Neural cell (in vitro differentiated cells): ENCODE data around the gene GSK3A.

Experiments used
- EP300 ChIP-seq: fragments of 450-650 bp; conservative IDR thresholded peaks from 2 replicates; pipeline ENCODE4 v1.6.1; 2014; ENCODE audit warnings: antibody characterized with exemption, mild to moderate bottlenecking, moderate library complexity; ENCODE audit not compliant: poor library complexity, severe bottlenecking
- EZH2 ChIP-seq: fragments of 200-600, 300-800 bp; shearing (Covaris generic), sonication (generic); IDR thresholded peaks from 2 replicates; pipeline ENCODE4 v1.6.1; 2014; ENCODE audit warnings: antibody characterized with exemption, low read length, borderline replicate concordance, mild to moderate bottlenecking; ENCODE audit not compliant: insufficient read depth, poor library complexity, severe bottlenecking
- POLR2AphosphoS5 ChIP-seq: IDR thresholded peaks from 2 replicates; pipeline ENCODE4 v1.6.1; 2012
- SMC3 ChIP-seq: fragments of 450-650 bp; conservative IDR thresholded peaks from 2 replicates; pipeline ENCODE4 v1.6.1; 2014; ENCODE audit warnings: antibody characterized with exemption, mild to moderate bottlenecking, moderate library complexity; ENCODE audit not compliant: poor library complexity
- TAF1 ChIP-seq: IDR thresholded peaks from 2 replicates; pipeline ENCODE4 v1.6.1; 2012; ENCODE audit warnings: low read depth
- TF ChIP-seq, protein P1 (sequence below): fragments of 450-650 bp; IDR thresholded peaks from 2 replicates; pipeline ENCODE4 v1.5.1; 2014; ENCODE audit warnings: antibody characterized with exemption, mild to moderate bottlenecking, moderate library complexity; ENCODE audit not compliant: poor library complexity, severe bottlenecking
- TF ChIP-seq, protein P2 (sequence below): IDR thresholded peaks from 2 replicates; pipeline ENCODE4 v1.6.1; 2012; ENCODE audit warnings: borderline replicate concordance

DNA sequence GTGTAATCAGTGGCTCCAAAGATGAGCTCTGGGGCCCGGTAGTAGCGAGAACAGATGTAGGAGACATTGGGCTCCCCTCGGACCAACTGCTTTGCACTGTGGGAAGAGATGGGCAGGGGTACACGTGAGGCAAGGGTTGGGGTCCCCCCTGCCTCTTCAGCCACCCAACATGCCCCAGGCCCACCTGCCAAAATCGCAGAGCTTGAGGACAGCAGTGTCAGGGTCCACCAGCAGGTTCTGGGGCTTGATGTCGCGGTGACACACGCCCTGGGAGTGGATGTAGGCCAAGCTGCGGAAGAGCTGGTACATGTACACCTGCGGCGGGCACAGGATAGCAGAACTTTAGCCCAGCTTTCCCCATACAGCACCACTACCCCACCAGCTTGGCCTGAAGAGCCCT, 8.0 kb downstream of the GSK3A start:
- TF ChIP-seq EZH2 (no peak), TAF1 (no peak), POLR2AphosphoS5 (no peak), SMC3 (no peak), EP300 (no peak)
- TF ChIP-seq, protein P1, sequence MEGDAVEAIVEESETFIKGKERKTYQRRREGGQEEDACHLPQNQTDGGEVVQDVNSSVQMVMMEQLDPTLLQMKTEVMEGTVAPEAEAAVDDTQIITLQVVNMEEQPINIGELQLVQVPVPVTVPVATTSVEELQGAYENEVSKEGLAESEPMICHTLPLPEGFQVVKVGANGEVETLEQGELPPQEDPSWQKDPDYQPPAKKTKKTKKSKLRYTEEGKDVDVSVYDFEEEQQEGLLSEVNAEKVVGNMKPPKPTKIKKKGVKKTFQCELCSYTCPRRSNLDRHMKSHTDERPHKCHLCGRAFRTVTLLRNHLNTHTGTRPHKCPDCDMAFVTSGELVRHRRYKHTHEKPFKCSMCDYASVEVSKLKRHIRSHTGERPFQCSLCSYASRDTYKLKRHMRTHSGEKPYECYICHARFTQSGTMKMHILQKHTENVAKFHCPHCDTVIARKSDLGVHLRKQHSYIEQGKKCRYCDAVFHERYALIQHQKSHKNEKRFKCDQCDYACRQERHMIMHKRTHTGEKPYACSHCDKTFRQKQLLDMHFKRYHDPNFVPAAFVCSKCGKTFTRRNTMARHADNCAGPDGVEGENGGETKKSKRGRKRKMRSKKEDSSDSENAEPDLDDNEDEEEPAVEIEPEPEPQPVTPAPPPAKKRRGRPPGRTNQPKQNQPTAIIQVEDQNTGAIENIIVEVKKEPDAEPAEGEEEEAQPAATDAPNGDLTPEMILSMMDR: no peak
- TF ChIP-seq, protein P2, sequence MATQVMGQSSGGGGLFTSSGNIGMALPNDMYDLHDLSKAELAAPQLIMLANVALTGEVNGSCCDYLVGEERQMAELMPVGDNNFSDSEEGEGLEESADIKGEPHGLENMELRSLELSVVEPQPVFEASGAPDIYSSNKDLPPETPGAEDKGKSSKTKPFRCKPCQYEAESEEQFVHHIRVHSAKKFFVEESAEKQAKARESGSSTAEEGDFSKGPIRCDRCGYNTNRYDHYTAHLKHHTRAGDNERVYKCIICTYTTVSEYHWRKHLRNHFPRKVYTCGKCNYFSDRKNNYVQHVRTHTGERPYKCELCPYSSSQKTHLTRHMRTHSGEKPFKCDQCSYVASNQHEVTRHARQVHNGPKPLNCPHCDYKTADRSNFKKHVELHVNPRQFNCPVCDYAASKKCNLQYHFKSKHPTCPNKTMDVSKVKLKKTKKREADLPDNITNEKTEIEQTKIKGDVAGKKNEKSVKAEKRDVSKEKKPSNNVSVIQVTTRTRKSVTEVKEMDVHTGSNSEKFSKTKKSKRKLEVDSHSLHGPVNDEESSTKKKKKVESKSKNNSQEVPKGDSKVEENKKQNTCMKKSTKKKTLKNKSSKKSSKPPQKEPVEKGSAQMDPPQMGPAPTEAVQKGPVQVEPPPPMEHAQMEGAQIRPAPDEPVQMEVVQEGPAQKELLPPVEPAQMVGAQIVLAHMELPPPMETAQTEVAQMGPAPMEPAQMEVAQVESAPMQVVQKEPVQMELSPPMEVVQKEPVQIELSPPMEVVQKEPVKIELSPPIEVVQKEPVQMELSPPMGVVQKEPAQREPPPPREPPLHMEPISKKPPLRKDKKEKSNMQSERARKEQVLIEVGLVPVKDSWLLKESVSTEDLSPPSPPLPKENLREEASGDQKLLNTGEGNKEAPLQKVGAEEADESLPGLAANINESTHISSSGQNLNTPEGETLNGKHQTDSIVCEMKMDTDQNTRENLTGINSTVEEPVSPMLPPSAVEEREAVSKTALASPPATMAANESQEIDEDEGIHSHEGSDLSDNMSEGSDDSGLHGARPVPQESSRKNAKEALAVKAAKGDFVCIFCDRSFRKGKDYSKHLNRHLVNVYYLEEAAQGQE: no peak
